ENCODE measurements around the gene TEX30.
"Not testable (repeated sequence)": the region's sequence is repeated elsewhere in the genome, so short reads cannot be mapped to it uniquely, and the experiment has no call there.

Gene TEX30

DNA sequence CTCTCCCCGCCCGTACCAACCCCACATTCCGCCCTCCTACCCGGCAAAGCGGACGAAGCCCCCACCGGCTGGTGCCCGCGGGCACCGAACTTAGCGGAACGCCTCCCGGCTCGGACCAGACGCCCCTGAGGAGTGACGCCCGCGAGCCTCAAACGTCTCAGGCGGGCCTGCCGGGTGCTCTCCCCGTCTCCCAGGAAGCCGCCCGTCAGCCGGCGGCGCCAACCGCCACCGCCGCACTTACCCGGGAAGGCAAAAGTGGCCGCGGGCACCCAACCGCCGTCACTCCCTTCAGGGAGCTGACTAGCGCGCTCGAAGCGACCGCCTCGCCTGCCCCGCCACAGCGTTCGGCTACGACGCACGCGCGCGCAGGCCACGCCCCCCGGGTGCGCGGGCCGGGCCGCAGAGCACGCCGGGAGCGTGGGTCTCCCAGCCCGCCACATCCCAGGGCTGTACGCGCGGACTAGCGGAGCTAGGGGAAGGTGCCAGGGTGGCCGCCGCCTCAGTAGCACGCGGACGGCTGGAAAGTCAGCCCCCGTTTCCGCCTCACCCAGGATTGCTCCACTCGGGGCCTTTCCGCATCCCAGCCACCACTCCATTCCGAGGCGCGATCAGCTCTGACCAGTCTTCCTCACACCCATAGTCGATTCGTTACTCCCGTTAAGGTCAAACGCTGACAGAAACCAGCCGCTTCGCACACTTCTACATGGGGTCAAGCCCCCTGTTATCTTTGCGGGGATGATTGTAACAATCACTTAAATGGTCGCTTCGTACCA, at the start of gene TEX30:
TEX30 (minus strand) TSS at position 346 of the 773 bp plus-strand sequence. CDS start 3,760 bp downstream, outside the sequence.
- DNase-seq (ENCODE audit: low read depth in 2 of 2), result peak; percentile 75 to 80

DNA sequence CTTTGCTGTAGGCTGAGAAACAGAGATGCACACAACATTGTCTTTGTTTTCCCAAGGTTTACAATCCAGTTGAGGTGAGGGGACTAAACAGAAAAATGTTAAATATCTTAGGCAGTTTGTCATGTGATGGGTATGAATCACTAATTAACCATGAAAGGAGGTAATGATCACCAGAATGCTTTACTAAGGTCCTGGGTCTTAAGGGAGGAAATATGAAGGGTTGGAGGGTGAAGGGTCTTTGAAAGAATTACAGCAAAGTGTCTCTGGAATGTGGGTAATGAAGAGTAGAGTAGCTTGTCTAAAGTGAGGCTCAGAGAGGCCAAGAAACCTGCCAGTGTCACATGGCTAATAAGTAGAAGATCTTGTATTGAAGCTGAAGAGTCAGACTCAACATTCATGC, 44.3 kb upstream of the TEX30 start:
- no peak for DNase-seq (ENCODE audit: low read depth in 2 of 2)

DNA sequence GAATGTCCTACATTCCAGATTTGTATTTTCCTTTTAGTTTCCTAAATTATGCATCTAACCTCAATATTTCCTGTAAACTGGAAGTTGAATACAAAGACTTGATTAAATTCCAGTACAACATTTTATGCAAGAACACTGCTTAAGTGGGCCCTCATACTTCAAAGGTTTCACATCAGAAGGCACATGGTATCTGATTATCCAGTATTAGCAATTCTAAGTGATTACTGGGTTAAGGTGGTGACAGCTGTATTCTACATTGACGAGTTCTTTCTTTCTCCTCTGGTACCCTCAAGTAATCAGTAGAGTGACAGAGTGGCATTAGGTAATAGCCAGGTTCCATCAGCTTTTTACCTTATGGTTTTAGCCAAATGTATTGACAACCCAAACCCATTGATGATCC, 43.7 kb upstream of the TEX30 start:
- no peak for DNase-seq (ENCODE audit: low read depth in 2 of 2)

DNA sequence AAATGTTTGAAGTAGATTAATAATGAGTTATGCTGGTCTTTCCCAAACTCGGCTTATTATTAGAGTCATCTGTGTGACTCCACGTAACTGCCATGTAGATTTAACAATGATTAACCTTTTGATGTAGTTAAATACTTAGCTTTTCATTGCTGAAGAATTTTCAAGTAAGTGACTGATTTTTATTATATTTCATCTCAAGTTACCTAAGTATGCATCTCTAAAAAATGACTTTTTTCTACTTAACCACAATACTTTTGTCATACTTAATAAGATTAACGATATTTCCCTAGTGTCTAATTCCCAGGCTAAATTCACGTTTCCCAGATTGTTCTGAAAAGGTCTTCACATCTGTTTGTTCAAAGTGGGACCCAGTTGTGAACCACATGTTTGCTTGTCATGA, 43.1 kb upstream of the TEX30 start:
- no peak for DNase-seq (ENCODE audit: low read depth in 2 of 2)

DNA sequence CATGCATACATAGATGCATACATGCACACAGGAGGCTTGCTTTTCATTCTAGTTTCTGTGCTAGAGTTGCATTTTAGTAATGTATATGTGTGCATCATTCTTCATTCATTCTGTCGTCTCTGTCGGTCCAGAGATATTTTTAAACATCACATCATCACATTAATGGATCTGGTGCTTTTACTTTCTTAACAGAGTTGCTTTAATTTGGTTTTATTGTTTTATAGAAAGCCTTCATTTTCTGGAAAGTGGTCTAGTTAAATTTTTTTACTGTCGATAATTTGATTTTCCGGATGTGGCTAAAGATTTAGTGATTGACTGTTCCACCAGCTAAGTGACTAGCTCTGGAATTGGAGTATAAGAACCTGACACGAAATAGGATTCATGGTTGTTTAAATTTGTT, 42.2 kb upstream of the TEX30 start:
- no peak for DNase-seq (ENCODE audit: low read depth in 2 of 2)

DNA sequence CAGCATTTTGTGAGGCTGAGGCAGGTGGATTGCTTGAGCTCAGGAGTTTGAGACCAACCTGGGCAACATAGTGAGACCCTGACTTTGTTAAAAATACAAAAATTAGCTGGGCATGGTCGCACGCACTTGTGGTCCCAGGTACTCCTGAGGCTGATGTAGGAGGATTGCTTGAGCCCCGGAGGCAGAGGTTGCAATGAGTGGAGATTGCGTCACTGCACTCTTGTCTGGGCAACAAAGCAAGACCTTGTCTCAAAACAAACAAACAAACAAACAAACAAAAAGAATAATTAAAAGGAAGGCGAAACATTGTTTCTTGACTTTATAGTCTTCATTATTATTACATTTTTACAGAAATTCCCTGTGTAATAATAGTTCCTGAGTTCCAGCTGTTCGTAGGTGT, 41.2 kb upstream of the TEX30 start:
- no peak for DNase-seq (ENCODE audit: low read depth in 2 of 2)

DNA sequence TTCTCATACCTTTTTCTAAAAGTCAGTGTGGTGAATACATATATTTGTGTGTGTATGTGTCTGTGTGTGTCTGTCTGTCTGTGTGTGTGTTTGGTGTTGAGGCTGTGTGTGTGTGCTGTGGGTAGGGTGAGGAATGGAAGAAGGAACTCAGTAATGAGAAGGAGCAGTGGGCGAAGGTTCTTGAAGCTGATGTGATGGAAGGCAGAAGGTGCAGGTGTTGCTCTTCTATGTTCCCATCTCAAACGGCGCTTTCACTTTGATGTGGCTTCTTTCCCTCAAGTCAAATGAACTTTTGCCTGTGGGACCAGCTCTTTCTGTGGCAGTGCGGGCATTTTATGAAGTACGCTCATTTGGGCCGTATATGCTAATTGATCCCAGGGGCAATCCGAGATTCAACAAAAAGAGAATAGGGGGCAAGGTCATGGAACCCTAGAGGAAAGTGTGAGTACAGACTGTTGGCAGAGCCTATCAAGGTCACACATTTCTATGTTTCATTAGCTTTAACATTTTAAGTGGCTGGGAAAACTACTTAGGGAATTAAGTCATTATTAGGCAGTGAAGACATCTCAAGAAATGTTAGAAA, 40.5 kb upstream of the TEX30 start:
- no peak for DNase-seq (ENCODE audit: low read depth in 2 of 2)

DNA sequence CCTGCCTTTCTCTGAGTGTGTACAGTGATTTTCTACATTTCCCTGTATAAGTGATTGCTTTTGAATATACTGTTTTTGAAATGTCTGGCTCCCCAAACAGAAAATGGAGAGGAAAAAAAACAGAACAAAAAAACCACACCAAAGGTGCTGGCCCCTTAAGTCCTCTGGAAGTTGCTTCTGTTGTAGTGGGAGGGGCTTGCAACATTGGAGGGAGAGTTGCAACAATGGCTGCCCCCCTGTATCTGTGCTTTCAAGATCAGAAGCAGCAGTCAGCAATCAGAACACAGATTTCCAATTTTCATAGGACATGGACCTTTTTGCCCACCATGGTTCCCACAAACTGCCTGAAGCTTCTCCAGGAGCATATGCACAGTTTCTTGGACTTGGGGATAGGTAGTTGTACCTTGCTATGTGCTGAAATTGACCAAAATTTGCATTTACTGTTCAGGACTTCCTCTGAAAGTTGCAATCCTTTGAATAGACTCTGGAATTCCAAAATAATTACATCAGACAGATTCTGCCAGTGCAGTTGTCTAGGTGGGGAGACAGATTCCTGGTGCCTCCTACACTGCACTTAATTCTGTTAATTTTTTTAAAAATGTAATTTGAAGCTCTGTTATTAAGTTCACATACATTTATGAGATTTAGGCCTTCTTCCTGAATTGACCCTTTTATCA, 39.2 kb upstream of the TEX30 start:
- no peak for DNase-seq (ENCODE audit: low read depth in 2 of 2)

DNA sequence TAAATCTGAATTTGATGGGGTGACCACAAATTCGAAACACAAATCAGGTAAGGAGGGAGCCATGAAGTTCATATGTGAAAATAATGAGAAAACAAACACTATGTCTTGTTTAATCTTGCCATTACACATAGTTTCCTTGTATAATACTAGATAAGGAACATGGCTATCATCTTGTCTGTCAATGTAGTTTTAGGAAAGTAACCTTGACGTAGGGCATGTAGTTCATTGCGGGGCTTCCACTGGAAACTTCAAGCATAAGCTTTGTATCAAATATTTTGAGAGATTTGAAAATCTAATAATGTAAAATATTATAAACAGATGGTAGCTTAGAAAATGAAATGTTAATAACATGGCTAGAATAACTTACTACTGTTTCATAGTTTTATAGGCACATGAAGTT, 34.1 kb upstream of the TEX30 start:
- no peak for DNase-seq (ENCODE audit: low read depth in 2 of 2)

DNA sequence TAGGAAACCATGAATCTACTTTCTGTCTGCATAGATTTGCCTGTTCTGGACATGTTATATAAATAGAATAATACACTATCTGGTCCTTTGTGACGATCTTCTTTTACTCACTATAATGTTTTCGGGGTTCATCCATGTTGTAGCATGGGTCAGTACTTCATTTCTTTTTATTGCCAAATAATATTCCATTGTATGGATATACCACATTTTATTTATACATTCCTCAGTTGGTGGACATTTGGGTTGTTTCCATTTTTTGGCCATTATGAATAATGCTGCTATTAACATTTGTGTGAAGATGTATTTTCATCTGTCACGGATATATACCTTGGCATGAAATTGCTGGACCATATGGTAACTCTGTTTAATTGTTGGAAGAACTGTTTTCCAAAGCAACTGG, 32.1 kb upstream of the TEX30 start:
- DNase-seq (ENCODE audit: low read depth in 2 of 2), result no peak

DNA sequence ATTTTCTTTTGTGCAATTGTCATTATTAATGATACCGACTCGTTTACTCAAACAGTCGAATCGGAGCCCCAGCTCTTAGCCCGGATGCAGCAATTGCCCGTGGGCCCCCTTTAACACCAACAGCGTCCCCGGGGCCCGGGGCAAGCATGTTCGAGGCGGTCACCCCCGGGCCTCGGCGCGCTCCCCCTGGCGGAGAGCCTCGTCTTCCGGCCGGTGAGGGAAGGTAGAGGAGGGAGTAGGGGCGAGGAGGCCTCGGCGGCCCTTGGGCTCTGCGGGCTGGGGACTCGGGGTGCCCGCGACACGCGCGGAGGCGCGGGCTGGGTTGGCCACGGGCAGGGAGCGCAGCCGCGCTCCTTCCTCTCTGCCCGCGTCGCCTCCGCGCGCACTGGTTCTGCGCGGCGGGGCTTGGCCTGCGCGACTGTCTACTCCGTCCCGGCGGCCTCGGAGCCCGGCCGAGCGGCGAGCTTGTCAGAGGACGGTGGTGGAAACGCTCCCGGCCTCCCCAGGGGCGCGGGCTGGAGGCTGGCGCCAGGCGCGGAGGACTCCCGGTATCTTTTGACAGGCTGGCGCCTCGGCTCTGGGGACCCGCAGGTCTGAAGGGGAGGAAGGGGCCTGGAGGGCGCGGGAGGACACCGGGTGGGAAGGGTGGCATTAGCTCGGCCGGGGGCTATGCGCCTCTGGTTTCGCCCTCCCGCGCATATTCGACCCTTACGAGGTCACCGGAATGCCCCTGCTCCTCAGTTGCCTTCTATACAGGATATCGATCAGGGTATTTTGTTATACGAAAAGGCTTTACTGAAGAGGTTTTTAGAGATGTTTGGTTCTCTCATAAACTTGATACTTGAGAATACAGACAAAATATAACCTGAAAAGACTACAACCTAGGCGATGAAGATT, 26.8 kb upstream of the TEX30 start:
- peak; percentile 60 to 72 for DNase-seq (ENCODE audit: low read depth in 2 of 2)

DNA sequence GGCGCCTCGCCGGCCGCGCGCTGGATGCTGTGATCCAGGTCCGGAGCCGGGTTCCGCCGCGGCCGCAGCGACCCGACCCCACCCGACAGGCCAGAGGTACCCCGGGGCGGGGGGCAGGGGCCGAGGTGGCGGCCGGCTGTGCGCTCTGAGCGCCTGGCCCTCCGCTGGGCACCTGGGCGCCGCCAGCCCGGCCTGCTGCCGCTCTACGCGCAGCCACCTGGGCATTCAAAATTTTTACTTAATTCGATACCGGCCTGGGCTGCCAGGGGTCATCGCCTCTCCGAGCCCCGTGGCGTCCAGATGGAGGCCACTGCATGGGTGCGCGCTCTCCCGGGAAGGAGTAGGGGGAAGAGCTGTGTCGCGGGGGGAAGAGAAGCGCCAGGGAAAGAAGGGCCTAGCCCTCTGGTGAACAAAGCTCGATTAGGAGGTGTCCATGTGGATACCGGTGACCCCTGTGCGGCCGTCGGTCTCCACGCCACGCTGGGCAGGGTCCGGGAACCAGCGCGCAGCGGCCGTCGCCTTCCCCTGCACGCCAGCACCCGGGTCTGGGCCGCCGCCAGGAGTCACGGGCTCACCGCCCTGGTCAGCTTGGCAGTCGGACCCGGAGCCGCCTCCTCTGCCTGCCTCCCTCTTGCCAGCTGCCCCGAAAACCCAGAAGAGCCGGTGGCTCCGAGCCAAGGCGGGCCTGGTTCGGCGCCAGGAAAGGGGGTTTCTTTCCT, 26.0 kb upstream of the TEX30 start:
- DNase-seq (ENCODE audit: low read depth in 2 of 2), result no peak

DNA sequence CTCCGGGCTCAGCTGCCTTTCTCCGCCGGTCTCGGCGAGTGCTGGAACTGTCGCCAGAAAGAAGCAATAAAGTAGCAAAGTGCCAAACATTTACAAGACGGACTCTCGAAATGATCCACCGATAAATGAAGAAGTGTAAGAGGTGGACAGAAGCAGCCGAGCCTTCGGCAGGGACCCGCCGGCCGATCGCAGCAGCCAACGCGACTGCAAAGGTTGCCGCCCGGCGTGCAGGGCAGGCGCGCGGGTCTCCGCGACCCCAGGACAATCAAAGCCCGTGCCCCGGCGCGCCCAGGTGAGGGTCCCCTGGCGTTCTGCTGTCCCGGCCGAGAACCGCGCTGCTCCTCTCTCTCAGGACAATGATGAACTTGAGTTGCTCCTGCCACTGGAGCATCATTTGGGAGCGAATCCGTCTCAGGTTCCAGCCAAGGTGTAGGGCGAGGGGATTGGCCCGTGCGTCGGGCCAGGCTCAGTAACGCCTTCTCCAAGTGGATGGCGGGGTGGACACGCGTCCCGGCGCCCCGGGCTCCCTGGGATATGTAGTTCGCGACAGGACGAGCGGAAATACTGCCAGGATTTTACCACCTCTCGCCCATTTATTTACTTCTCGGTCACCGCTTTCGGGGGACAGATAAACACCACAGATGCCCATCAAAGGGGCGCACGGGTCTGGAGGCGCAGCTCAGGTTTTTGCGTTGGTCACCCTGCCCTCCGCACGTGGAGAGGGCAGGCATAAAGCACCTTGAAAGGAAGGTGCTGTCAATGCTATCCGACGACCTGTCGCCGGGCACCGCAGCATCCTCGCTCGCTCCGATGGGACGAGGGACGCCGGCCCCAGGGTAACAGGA, 25.2 kb upstream of the TEX30 start, which contains the start of the genes BIVM and POGLUT2:
BIVM (plus strand) TSS at position 539 of the 845 bp plus-strand sequence. CDS start 8,149 bp downstream, outside the sequence.
POGLUT2 (minus strand) TSS at position 396 of the 845 bp plus-strand sequence; CDS start at position 90, 306 bp downstream.
- DNase-seq (ENCODE audit: low read depth in 2 of 2), result peak; percentile 35 to 43

DNA sequence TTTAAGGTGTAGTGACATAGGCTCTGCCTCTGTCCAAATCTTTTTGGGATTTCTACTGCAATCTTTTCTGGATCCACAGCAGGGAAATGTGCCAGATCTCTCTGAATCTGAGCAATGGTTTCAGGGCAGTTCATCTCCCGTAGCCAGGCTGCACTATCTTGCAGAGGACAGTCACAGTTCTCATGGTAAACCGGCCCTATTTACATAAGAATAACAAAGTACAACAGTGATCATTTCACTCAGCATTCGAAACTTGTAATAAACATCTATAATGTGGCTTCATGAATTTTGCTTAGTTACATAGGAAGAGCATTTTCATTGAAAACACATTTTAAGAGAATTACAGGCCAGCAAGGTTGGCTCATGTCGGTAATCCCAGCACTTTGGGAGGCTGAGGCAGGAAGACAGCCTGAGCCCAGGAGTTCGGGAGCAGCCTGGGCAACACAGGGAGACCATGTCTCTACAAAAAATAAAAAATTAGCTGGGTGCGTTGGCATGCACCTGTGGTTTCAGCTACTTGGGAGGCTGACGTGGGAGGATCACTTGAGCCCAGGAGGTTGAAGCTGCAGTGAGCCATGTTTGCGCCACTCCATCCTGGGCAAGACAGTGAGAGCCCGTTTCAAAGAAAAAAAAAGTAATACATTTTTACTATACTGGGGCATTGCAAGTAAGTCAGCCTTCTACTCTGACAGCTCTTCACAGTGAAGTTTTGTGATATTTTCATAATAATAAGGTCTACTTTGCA, 20.2 kb upstream of the TEX30 start:
- DNase-seq (ENCODE audit: low read depth in 2 of 2), result no peak

DNA sequence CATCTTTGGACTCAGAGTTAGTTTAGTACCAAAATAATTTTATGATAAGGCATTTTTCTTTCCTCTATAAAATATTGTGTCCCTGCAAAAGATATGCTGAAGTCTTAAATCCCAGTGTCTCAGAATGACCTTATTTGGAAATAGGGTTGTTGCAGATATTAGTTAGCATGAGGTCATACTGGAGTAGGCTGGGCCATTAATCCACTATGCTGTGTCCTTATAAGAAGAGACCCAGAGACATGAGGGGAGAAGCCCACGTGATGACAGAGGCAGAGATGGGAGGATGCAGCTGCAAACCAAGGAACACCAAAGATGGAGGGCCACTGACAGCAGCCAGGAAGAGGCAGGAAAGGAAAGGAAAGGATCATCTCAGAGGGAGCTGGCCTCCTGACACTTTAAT, 18.8 kb upstream of the TEX30 start:
- DNase-seq (ENCODE audit: low read depth in 2 of 2), result no peak

DNA sequence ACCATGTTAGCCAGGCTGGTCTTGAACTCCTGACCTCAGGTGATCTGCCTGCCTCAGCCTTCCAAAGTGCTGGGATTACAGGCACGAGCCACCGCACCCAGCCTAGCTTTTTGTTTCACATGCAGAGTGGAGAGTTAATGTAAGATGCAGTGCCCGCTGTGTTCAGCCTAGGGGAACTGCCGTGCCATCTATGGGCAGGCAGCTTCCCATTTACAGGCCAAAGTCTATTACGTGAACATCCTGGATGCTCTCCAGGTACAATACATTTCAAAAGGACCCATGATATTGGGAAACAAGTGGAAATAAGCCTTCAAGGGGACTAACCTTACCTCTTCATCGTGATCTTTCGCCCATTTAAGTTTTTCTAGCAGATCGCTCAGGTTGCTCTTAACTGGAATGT, 15.1 kb upstream of the TEX30 start:
- DNase-seq (ENCODE audit: low read depth in 2 of 2), result no peak

DNA sequence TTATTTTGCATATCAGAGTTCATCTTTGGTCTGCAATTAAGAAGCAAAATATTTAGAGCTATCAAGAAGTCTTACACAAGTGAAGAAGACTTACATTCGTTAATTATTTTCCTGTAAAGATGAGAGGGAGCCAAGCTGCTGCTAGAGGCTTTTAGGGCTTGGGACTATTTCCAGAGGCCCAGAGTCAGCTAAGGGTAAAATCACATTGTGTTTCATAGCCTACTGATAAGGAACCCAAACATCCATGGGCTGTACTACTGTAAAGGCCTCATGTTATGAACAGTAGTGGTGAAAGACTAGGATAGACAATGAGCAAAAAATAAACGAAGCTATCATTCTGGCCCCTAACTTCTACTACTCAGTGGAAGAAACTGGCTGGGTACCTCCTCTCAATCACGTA, 10.9 kb upstream of the TEX30 start:
- DNase-seq (ENCODE audit: low read depth in 2 of 2), result no peak

DNA sequence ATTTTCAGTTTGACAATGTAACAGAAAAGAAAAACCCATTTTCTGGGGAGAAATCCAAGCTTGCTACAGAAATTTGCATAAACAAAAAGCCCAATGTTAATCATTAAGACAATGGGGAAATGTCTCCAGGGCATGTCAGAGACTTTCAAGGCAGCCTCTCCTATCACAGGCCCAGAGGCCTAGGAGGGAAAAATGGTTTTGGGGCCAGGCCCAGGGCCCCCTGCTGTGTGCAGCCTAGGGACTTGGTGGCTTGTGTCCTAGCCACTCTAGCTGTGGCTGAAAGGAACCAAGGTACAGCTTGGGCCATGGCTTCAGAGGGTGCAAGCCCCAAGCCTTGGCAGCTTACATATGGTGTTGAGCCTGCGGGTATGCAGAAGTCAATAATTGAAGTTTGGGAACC, 8.0 kb upstream of the TEX30 start:
- DNase-seq (ENCODE audit: low read depth in 2 of 2), result no peak

DNA sequence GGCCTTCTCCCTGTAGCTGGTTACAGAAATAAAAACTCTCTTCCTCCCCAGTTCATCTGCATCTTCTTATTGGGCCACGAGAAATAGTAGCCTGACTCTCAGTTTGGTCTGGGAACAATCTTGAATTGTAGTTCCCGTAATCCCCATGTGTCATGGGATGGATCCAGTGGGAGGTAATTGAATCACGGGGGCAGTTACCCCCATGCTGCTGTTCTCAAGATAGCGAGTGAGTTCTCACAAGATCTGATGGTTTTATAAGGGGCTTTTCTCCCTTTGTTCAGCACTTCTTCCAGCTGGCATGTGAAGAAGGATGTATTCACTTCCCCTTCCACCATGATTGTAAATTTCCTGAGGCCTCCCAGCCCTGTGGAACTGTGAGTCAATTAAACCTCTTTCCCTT, 7.1 kb upstream of the TEX30 start:
- not testable (repeated sequence) for DNase-seq (ENCODE audit: low read depth in 2 of 2)
